Cardiac muscle cell (in vitro differentiated cells and primary cell): ENCODE data around the gene ACTN3. TPM values are rescaled to one million over a fixed set of nuclear protein-coding genes. Genes with fewer than 3 reads are reported as not detected.

Experiments used
- polyA plus RNA-seq: library from polyadenylated mRNA; unstranded; fragments of >200 nt; fragmentation: Nextera tagmentation; extraction: Ambion mirVana; gene quantifications from 2 replicates; pipeline ENCODE4 v1.2.1, GENCODE V29; 2016
- total RNA-seq: library from RNA; depleted of rRNA; stranded (reverse); fragments of >200 nt; gene quantifications from 2 replicates; pipeline ENCODE4 v1.2.3, GENCODE V29; 2016

ACTN3 gene
- total and polyA plus RNA-seq, 2 experiments from 2014 or later = 111 to 189 TPM

Other genes starting within 250 kb of the ACTN3 start
- 7.9 and 11.4 TPM in 2 replicates for gene CD248, start 229.9 kb upstream of the ACTN3 start, total RNA-seq
- gene CD248, start 229.9 kb upstream of the ACTN3 start, polyA plus RNA-seq = 20.2 and 31.2 TPM in 2 replicates
- 4.9 and 9.4 TPM in 2 replicates for gene RIN1, start 210.5 kb upstream of the ACTN3 start, total RNA-seq
- 1.9 and 4.8 TPM in 2 replicates for gene RIN1, start 210.5 kb upstream of the ACTN3 start, polyA plus RNA-seq
- 29.3 and 33.2 TPM in 2 replicates for gene BRMS1, start 201.8 kb upstream of the ACTN3 start, total RNA-seq
- gene BRMS1, start 201.8 kb upstream of the ACTN3 start, polyA plus RNA-seq = 33.8 and 37.3 TPM in 2 replicates
- gene B4GAT1, start 199.3 kb upstream of the ACTN3 start, total RNA-seq = 138 and 194 TPM in 2 replicates
- gene B4GAT1, start 199.3 kb upstream of the ACTN3 start, polyA plus RNA-seq = 129 and 174 TPM in 2 replicates
- gene SLC29A2, start 175.1 kb upstream of the ACTN3 start, total RNA-seq = 30.2 and 36.8 TPM in 2 replicates
- gene SLC29A2, start 175.1 kb upstream of the ACTN3 start, polyA plus RNA-seq = 32.6 and 50.2 TPM in 2 replicates
- gene NPAS4, start 125.9 kb upstream of the ACTN3 start, total RNA-seq = 1.2 TPM in 2 replicates
- gene NPAS4, start 125.9 kb upstream of the ACTN3 start, polyA plus RNA-seq = 1.5 TPM in 1 of 2 replicates, not detected in the other
- gene MRPL11, start 108.1 kb upstream of the ACTN3 start, total RNA-seq = 48.4 and 70.3 TPM in 2 replicates
- 64.1 and 75.8 TPM in 2 replicates for gene MRPL11, start 108.1 kb upstream of the ACTN3 start, polyA plus RNA-seq
- 19.9 and 30.9 TPM in 2 replicates for gene PELI3, start 80.0 kb upstream of the ACTN3 start, total RNA-seq
- gene PELI3, start 80.0 kb upstream of the ACTN3 start, polyA plus RNA-seq = 16.4 and 20.5 TPM in 2 replicates
- 21.9 and 60.7 TPM in 2 replicates for gene DPP3, start 66.5 kb upstream of the ACTN3 start, total RNA-seq
- 20.8 and 44.9 TPM in 2 replicates for gene DPP3, start 66.5 kb upstream of the ACTN3 start, polyA plus RNA-seq
- 100 and 106 TPM in 2 replicates for gene BBS1, start 36.3 kb upstream of the ACTN3 start, total RNA-seq
- 59.7 and 62.7 TPM in 2 replicates for gene BBS1, start 36.3 kb upstream of the ACTN3 start, polyA plus RNA-seq
- gene ZDHHC24, start 855 bp upstream of the ACTN3 start, total RNA-seq = 14.7 and 21.6 TPM in 2 replicates
- 15.2 and 16.9 TPM in 2 replicates for gene ZDHHC24, start 855 bp upstream of the ACTN3 start, polyA plus RNA-seq
- gene CTSF, start 21.7 kb downstream of the ACTN3 start, total RNA-seq = 15.2 and 45.6 TPM in 2 replicates
- 16.8 and 51.0 TPM in 2 replicates for gene CTSF, start 21.7 kb downstream of the ACTN3 start, polyA plus RNA-seq
- gene CCDC87, start 46.2 kb downstream of the ACTN3 start, total RNA-seq = 2.7 and 3.9 TPM in 2 replicates
- gene CCDC87, start 46.2 kb downstream of the ACTN3 start, polyA plus RNA-seq = 1.2 and 4.8 TPM in 2 replicates
- gene CCS, start 46.3 kb downstream of the ACTN3 start, total RNA-seq = 73.1 and 86.6 TPM in 2 replicates
- 117 and 153 TPM in 2 replicates for gene CCS, start 46.3 kb downstream of the ACTN3 start, polyA plus RNA-seq
- gene RBM14, start 69.7 kb downstream of the ACTN3 start, total RNA-seq = 74.6 and 90.6 TPM in 2 replicates
- 95.2 and 111 TPM in 2 replicates for gene RBM14, start 69.7 kb downstream of the ACTN3 start, polyA plus RNA-seq
- 142 and 146 TPM in 2 replicates for gene RBM4, start 91.8 kb downstream of the ACTN3 start, total RNA-seq
- 206 and 241 TPM in 2 replicates for gene RBM4, start 91.8 kb downstream of the ACTN3 start, polyA plus RNA-seq
- 25.7 and 30.2 TPM in 2 replicates for gene RBM4B, start 131.0 kb downstream of the ACTN3 start, total RNA-seq
- 62.3 and 62.6 TPM in 2 replicates for gene RBM4B, start 131.0 kb downstream of the ACTN3 start, polyA plus RNA-seq
- 23.1 and 27.4 TPM in 2 replicates for gene SPTBN2, start 182.3 kb downstream of the ACTN3 start, total RNA-seq
- gene SPTBN2, start 182.3 kb downstream of the ACTN3 start, polyA plus RNA-seq = 6.0 and 15.0 TPM in 2 replicates